Measurements from ENCODE around the gene VWC2. TPM values are rescaled to one million over a fixed set of nuclear protein-coding genes. Genes with fewer than 3 reads are reported as not detected.

VWC2 gene
- total and polyA plus RNA-seq, 2 donors (not counting 1 experiment from before 2014, with no cell fraction given): not detected

- ATAC-seq (ENCODE audit: low read depth) (no peak), DNase-seq (no peak)
- Mint-ChIP-seq H3K27ac (no peak overlapping the region), H3K4me1 (peaks cover 10% of the 10 kb centered on the region), H3K27me3 (peaks cover 57% of the 10 kb centered on the region), H3K9me3 (ENCODE audit: insufficient read depth) (no peaks in the 10 kb centered on the region), H3K4me3 (no peak overlapping the region)
- Histone ChIP-seq H3K79me2 (ENCODE audit: control insufficient read depth, insufficient read depth, low read length) (no peaks in the 10 kb centered on the region), H3K36me3 (replicated peaks in 1 of 2; ENCODE audit: control extremely low read depth in 1 of 2, control insufficient read depth in 1 of 2, extremely low read depth in 1 of 2, insufficient read depth in 2 of 2, low read length in 1 of 2) (no peaks in the 10 kb centered on the region), H3K9ac (ENCODE audit: low read length) (no peak overlapping the region), H4K20me1 (ENCODE audit: control insufficient read depth, insufficient read depth, low read length, poor library complexity, severe bottlenecking) (no peaks in the 10 kb centered on the region), H3K27ac (ENCODE audit: low read length in 2 of 2) (no peak overlapping the region), H3K9me3 (ENCODE audit: control extremely low read depth in 1 of 3, control insufficient read depth in 2 of 3, insufficient read depth in 1 of 3, low read length in 2 of 3) (peaks cover 0 to 6% (median 0%) of the 10 kb centered on the region in 3 donors), H3K4me1 (ENCODE audit: control insufficient read depth in 2 of 2, insufficient read depth in 2 of 2, low read length in 2 of 2) (no peaks in the 10 kb centered on the region), H3K27me3 (replicated peaks in 1 of 4; ENCODE audit: control extremely low read depth in 1 of 4, control insufficient read depth in 3 of 4, insufficient read depth in 4 of 4, low read length in 3 of 4) (peaks cover 0 to 27% (median 16%) of the 10 kb centered on the region in 4 experiments), H3K4me3 (ENCODE audit: control extremely low read depth in 1 of 5, extremely low read depth in 1 of 5, insufficient read depth in 1 of 5, low read depth in 2 of 5, low read length in 4 of 5) (no peak overlapping the region), H3K4me2 (replicated peaks; ENCODE audit: low read depth, low read length, poor library complexity, severe bottlenecking) (no peak overlapping the region), H2AFZ (ENCODE audit: insufficient read depth, low read depth, low read length, poor library complexity, severe bottlenecking) (no peak overlapping the region)
- ChIA-PET CTCF (no interaction called here), POLR2A (no interaction called here)
- WGBS (ENCODE audit: insufficient coverage): 3% methylated on average over 106 of the region's 106 CpGs
- TF ChIP-seq, protein P1, sequence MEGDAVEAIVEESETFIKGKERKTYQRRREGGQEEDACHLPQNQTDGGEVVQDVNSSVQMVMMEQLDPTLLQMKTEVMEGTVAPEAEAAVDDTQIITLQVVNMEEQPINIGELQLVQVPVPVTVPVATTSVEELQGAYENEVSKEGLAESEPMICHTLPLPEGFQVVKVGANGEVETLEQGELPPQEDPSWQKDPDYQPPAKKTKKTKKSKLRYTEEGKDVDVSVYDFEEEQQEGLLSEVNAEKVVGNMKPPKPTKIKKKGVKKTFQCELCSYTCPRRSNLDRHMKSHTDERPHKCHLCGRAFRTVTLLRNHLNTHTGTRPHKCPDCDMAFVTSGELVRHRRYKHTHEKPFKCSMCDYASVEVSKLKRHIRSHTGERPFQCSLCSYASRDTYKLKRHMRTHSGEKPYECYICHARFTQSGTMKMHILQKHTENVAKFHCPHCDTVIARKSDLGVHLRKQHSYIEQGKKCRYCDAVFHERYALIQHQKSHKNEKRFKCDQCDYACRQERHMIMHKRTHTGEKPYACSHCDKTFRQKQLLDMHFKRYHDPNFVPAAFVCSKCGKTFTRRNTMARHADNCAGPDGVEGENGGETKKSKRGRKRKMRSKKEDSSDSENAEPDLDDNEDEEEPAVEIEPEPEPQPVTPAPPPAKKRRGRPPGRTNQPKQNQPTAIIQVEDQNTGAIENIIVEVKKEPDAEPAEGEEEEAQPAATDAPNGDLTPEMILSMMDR (IDR thresholded peaks at IDR 0.05): no peak
- TF ChIP-seq EZH2 (IDR thresholded peaks at IDR 0.05; ENCODE audit: borderline replicate concordance, insufficient read depth, low read depth, low read length, poor library complexity, severe bottlenecking): no peak
- intact Hi-C loops (cut with micrococcal nuclease): no loop called here
Observed at GRCh38 chr7:49775065-49775948, 1.9 kb downstream of the VWC2 start.

GRCh38 chr7:49775949-49776443 lies 2.6 kb downstream of the VWC2 start:
- H3K27me3 Mint-ChIP-seq: peaks cover 57% of the 10 kb centered on the region
- Histone ChIP-seq H3K9ac (ENCODE audit: low read length) (no peak overlapping the region), H3K27ac (ENCODE audit: low read length in 2 of 2) (no peak overlapping the region), H2AFZ (ENCODE audit: insufficient read depth, low read depth, low read length, poor library complexity, severe bottlenecking) (no peak overlapping the region), H3K4me3 (ENCODE audit: control extremely low read depth in 1 of 5, extremely low read depth in 1 of 5, insufficient read depth in 1 of 5, low read depth in 2 of 5, low read length in 4 of 5) (no peak overlapping the region), H3K4me1 (ENCODE audit: control insufficient read depth in 2 of 2, insufficient read depth in 2 of 2, low read length in 2 of 2) (no peaks in the 10 kb centered on the region), H3K36me3 (replicated peaks in 1 of 2; ENCODE audit: control extremely low read depth in 1 of 2, control insufficient read depth in 1 of 2, extremely low read depth in 1 of 2, insufficient read depth in 2 of 2, low read length in 1 of 2) (no peaks in the 10 kb centered on the region), H3K9me3 (ENCODE audit: control extremely low read depth in 1 of 3, control insufficient read depth in 2 of 3, insufficient read depth in 1 of 3, low read length in 2 of 3) (peaks cover 0 to 6% (median 0%) of the 10 kb centered on the region in 3 donors), H3K27me3 (replicated peaks in 1 of 4; ENCODE audit: control extremely low read depth in 1 of 4, control insufficient read depth in 3 of 4, insufficient read depth in 4 of 4, low read length in 3 of 4) (peaks cover 0 to 25% (median 15%) of the 10 kb centered on the region in 4 experiments), H4K20me1 (ENCODE audit: control insufficient read depth, insufficient read depth, low read length, poor library complexity, severe bottlenecking) (no peaks in the 10 kb centered on the region), H3K79me2 (ENCODE audit: control insufficient read depth, insufficient read depth, low read length) (no peaks in the 10 kb centered on the region), H3K4me2 (replicated peaks; ENCODE audit: low read depth, low read length, poor library complexity, severe bottlenecking) (no peak overlapping the region)
- H3K4me3 Mint-ChIP-seq: no peak overlapping the region
- ChIA-PET CTCF (no interaction called here), POLR2A (no interaction called here)
- TF ChIP-seq EZH2 (IDR thresholded peaks at IDR 0.05; ENCODE audit: borderline replicate concordance, insufficient read depth, low read depth, low read length, poor library complexity, severe bottlenecking): no peak
- TF ChIP-seq, protein P1 (IDR thresholded peaks at IDR 0.05): no peak
- no peak for ATAC-seq (ENCODE audit: low read depth)
- intact Hi-C loops (cut with micrococcal nuclease): no loop called here
- H3K9me3 Mint-ChIP-seq (ENCODE audit: insufficient read depth): no peaks in the 10 kb centered on the region
- H3K27ac Mint-ChIP-seq: no peak overlapping the region
- DNase-seq: no peak
- H3K4me1 Mint-ChIP-seq: peaks cover 10% of the 10 kb centered on the region
- 12% methylated on average over 25 of the region's 25 CpGs for WGBS (ENCODE audit: insufficient coverage)
